GM21619 (cell line): Measurements from ENCODE around the gene MKRN2OS.

Experiments used
- ATAC-seq: cut with Tn5 transposase; IDR thresholded peaks from one replicate; pipeline ENCODE4 v1.9.1; 2021; ENCODE audit not compliant: unreplicated experiment

Gene MKRN2OS, protein sequence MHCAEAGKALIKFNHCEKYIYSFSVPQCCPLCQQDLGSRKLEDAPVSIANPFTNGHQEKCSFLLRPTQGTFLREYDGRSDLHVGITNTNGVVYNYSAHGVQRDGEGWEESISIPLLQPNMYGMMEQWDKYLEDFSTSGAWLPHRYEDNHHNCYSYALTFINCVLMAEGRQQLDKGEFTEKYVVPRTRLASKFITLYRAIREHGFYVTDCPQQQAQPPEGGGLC

DNA sequence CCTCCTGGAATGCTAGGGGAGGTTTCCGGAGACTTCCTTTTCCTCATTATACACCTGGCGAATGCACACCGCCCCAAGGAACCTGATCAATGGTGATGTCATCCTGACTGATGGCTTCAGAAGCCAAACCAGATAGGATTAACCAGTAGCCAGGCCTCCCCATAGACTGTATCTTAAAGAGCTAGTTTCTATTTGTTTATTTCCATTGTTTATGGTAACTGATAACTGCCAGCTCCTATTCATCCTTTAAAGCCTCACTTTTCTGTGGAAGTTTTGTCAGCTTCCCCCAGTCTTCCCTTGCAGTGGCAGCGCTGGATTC, at the start of gene MKRN2OS:
MKRN2OS (minus strand) TSS at position 27 of the 319 bp plus-strand sequence. CDS start 35 bp downstream, outside the sequence.
- ATAC-seq, result no peak

GRCh38 chr3:12593473-12593872, 48.2 kb upstream of the MKRN2OS start:
- no peak for ATAC-seq

GRCh38 chr3:12591997-12592715, 46.9 kb upstream of the MKRN2OS start:
- no peak for ATAC-seq

DNA sequence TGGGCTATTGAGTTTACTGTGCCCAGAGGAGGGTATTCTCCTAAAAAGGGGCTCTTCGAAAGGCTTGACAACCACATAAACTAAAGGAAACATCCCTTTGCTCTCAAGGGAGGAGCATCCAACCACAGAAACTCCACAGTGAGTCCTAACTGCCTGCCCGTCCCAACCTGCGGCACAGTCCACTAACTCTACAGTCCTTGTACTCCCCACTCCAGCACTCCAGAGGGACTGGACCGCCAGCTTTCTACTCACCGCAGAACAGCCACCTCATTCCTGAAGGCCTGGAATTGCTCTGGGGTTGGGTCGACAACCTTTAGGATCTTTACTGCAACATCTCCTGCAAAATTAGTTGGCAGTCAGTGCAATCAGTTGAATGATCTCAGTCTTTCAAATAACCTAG, 46.2 kb upstream of the MKRN2OS start:
- ATAC-seq, result no peak

- ATAC-seq, result no peak
Measured at GRCh38 chr3:12590096-12590495, 44.8 kb upstream of the MKRN2OS start.

GRCh38 chr3:12588039-12589009, 43.0 kb upstream of the MKRN2OS start:
- ATAC-seq, result no peak

DNA sequence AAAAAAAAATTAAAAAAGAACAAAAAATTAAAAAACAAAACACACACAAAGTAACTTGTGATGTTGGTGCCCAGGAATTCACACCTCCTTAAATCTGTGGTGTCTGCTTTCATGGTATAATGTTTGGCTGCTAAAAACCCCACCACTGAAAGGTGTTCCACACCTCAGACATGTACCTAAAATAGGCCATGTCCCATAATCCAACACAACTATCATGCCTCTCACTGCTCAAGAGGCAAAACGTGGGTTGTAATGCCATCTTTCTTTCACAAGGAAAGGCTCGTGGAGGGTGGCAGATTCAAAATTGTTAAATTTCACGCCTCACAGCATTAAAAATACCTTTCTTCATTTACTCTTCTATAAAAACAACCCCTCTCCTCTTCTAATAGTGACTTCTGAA, 41.1 kb upstream of the MKRN2OS start:
- ATAC-seq, result no peak

- ATAC-seq, result no peak
Measured at GRCh38 chr3:12585970-12586369, 40.7 kb upstream of the MKRN2OS start.

DNA sequence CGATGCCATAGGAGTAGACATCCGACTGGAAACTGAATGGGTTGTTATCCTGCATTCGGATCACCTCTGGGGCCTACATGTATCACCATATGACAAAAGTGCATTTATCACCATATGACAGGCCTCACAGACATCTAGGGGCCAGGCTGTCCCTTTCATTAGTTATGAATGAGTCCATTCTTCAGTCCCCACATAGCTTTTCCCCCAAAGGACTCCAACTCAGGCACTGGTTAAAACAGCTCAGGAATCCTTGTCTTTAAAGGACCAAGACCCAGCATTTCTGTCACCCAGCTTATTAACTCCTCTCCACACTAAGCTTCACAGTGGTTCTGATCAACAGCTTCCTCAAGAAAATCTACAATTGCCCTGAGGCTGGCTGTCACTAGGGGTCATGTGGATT, 39.9 kb upstream of the MKRN2OS start:
- ATAC-seq, result no peak

GRCh38 chr3:12584083-12584482, 38.8 kb upstream of the MKRN2OS start:
- no peak for ATAC-seq

GRCh38 chr3:12583280-12583679, 38.0 kb upstream of the MKRN2OS start:
- ATAC-seq, result no peak

DNA sequence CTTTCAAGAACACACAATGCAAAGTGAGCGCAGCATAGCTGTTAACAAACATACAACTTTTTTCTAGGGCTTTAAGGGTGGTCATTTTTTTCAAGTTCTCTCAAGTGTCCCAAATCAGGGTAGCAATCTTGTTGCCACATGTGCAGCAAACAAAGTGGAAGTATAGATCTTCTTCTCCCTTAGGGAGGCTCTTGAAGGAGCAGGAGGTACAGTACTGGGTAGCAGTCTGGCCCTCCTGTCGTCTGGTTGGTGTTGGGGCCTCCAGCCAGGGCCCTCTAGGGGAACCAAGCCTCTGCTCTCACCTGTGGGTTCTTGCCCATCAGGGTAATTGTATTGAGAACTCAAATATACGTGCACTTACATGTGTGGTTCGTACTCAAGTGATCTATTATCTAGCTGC, 37.4 kb upstream of the MKRN2OS start:
- ATAC-seq, result no peak

- ATAC-seq, result no peak
Measured at GRCh38 chr3:12579905-12580304, 34.6 kb upstream of the MKRN2OS start.

DNA sequence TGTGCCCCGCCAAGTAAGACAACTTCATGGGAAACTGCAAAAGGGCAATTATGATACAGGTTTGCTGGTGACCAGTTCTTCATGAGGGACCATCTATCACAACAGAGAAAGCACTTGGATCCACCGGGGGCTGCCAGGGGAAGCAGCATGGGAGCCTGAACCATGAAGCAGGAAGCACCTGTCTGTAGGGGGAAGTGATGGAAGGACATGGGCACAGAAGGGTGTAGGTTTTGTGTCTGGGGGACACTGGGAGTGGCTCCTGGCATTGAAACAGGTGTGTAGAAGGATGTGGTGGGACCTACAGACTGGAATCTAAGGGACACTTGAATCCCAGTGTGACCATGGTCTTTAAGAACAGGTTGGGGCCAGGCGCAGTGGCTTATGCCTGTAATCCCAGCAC, 34.2 kb upstream of the MKRN2OS start:
- no peak for ATAC-seq

GRCh38 chr3:12578742-12579141, 33.4 kb upstream of the MKRN2OS start:
- ATAC-seq, result no peak

- ATAC-seq, result no peak
Measured at GRCh38 chr3:12577379-12577778, 32.1 kb upstream of the MKRN2OS start.

GRCh38 chr3:12574661-12575060, 29.4 kb upstream of the MKRN2OS start:
- no peak for ATAC-seq

- ATAC-seq, result no peak
Measured at GRCh38 chr3:12574131-12574530, 28.8 kb upstream of the MKRN2OS start.

GRCh38 chr3:12571986-12572385, 26.7 kb upstream of the MKRN2OS start:
- ATAC-seq, result no peak

- no peak for ATAC-seq
Measured at GRCh38 chr3:12569836-12570235, 24.5 kb upstream of the MKRN2OS start.

DNA sequence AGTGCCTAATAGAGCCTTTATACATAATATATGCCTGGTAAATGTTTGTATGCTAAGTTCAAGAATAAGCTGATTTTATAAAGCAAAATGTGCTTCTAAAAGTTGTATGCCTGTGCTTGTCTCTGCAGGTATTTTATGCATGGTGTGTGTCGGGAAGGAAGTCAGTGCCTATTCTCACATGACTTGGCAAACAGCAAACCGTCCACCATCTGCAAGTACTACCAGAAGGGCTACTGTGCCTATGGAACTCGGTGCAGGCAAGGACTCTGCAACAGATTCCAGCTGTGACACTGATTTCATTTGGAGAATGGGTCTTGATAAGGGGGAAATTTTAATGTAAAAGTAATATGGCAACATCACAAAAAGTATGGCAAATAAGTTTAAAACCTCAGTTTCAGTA, 23.4 kb upstream of the MKRN2OS start:
- ATAC-seq, result no peak

DNA sequence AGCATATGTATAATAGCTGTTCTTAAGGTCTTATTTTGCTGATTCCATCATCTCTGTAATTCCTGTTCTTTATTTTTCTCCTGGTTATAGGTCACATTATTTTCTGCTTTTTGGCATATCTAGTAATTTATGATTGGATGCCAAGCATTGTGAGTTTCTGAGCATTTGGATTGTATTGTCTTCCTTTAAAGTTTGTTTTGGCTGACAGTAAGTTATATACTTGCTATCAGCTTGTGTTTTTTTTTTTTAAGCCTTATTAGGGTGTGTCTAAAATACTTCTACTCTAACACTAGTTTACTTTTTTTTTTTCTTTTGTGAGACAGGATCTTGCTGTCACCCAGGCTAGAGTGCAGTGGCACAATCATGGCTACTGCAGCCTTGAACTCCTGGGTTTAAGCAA, 21.7 kb upstream of the MKRN2OS start:
- no peak for ATAC-seq
